Testis (tissue), 2 donors: ENCODE measurements around the gene CCDC9B.

ENCODE experiments used
- CTCF ChIP-seq, 3 experiments: fragments of 450-650 bp in 2 of 3; fragments of 200-600 bp in 1 of 3; sonication (generic) in 1 of 3; IDR thresholded peaks; one replicate each; pipeline ENCODE4 v1.5.1; 2016 to 2019; ENCODE audit warnings: antibody characterized with exemption in 3 of 3, mild to moderate bottlenecking in 2 of 3, moderate library complexity in 1 of 3
- POLR2A ChIP-seq: fragments of 450-650 bp; IDR thresholded peaks from one replicate; pipeline ENCODE4 v1.6.1; 2017; ENCODE audit warnings: antibody characterized with exemption, mild to moderate bottlenecking, moderate library complexity

- TF ChIP-seq CTCF (IDR thresholded peaks at IDR 0.05), result no peak
- no peak for TF ChIP-seq POLR2A
These were observed 13.3 kb downstream of the CCDC9B start for GRCh38 chr15:40327457-40327856.
